NCI-H526 (cell line): Measurements from ENCODE around the gene UGT2B28.
A peak's percentile ranks its signal among the peaks of the same experiment; 100 is the strongest.

ENCODE experiments used
- DNase-seq, 2 experiments: peaks; one replicate each; lab custom pipeline; 2025; lab: John Stamatoyannopoulos, UW

The UGT2B28 gene

GRCh38 chr4:69343558-69344420, 63.5 kb downstream of the UGT2B28 start:
- DNase-seq: peak; percentile 68 to 77
